HepG2 (cell line): ENCODE results near the gene DDX60. TPM values are rescaled to one million over a fixed set of nuclear protein-coding genes. Genes with fewer than 3 reads are reported as not detected.

ENCODE experiments used
- ETS1 ChIP-seq: sonication (generic); formaldehyde crosslinking; IDR thresholded peaks from 2 replicates; pipeline ENCODE4 v1.4.0; 2020; ENCODE audit warnings: missing genetic modification reagents
- FIP1L1 ChIP-seq: fragments of 200-400 bp; formaldehyde crosslinking; IDR thresholded peaks from 2 replicates; pipeline ENCODE4 v1.6.1; 2018; ENCODE audit warnings: low read depth, mild to moderate bottlenecking, low read length, moderate library complexity, borderline replicate concordance; ENCODE audit not compliant: insufficient read depth
- GABPA ChIP-seq, 2 experiments: IDR thresholded peaks; 2 replicates each; pipeline ENCODE4 v1.6.1; 2011 to 2016; ENCODE audit warnings: low read depth in 2 of 2, low read length in 1 of 2, missing biosample characterization in 1 of 2, missing genetic modification characterization in 1 of 2
- GFI1 ChIP-seq: sonication (generic); formaldehyde crosslinking; IDR thresholded peaks from 2 replicates; pipeline ENCODE4 v1.5.0; 2020; ENCODE audit warnings: missing genetic modification reagents, mild to moderate bottlenecking, borderline replicate concordance
- HNRNPL ChIP-seq: fragments of 200-400 bp; formaldehyde crosslinking; IDR thresholded peaks from 2 replicates; pipeline ENCODE4 v1.6.1; 2017; ENCODE audit warnings: mild to moderate bottlenecking, low read depth, low read length
- KLF12 ChIP-seq: sonication (generic); formaldehyde crosslinking; IDR thresholded peaks from 2 replicates; pipeline ENCODE4 v1.4.0; 2020; ENCODE audit warnings: missing genetic modification reagents, borderline replicate concordance
- MNT ChIP-seq: fragments of 450-650 bp; IDR thresholded peaks from 2 replicates; pipeline ENCODE4 v1.6.1; 2016
- NR2C2 ChIP-seq: sonication (generic); formaldehyde crosslinking; IDR thresholded peaks from 2 replicates; pipeline ENCODE4 v1.4.0; 2020; ENCODE audit warnings: missing genetic modification reagents, mild to moderate bottlenecking, moderate library complexity, borderline replicate concordance
- THAP7 ChIP-seq: sonication (generic); formaldehyde crosslinking; IDR thresholded peaks from 2 replicates; pipeline ENCODE4 v1.8.1; 2023; ENCODE audit warnings: mild to moderate bottlenecking, missing genetic modification reagents
- ZBTB43 ChIP-seq: sonication (generic); formaldehyde crosslinking; conservative IDR thresholded peaks from 2 replicates; pipeline ENCODE4 v1.4.0; 2020; ENCODE audit warnings: missing genetic modification reagents
- polyA plus RNA-seq, 8 experiments: library from polyadenylated mRNA; depleted of rRNA in 3 of 8; stranded (reverse) in 7 of 8; unstranded in 1 of 8; fragments of >200 nt; fragmentation: Illumina TruSeq in 4 of 8; extraction: Trizol in 4 of 8; gene quantifications; 2 replicates each; pipeline versions ENCODE4 v1.2.1 to v1.2.3, GENCODE V29; 2011 to 2016; ENCODE audit warnings: low read depth in 4 of 8, missing spikeins in 1 of 8, mixed read lengths in 1 of 8; ENCODE audit not compliant: insufficient read depth in 1 of 8
- total RNA-seq, 5 experiments: library from RNA; depleted of rRNA; stranded (reverse); fragments of >200 nt; fragmentation: Illumina TruSeq; extraction: Trizol; gene quantifications; 2 replicates each; pipeline ENCODE4 v1.2.3, GENCODE V29; 2016; ENCODE audit warnings: low read depth in 1 of 5

DDX60 gene
- total and polyA plus RNA-seq, 2 of the 13 experiments (the other 11 are each of a cell fraction or from before 2014, with no cell fraction given): 0.35 TPM; not detected in 1

GRCh38 chr4:168264903-168265302 is 53.6 kb downstream of the DDX60 start (continued):
- TF ChIP-seq MNT: no peak
- TF ChIP-seq HNRNPL: no peak
- TF ChIP-seq GABPA (IDR thresholded peaks at IDR 0.05; ENCODE audit: low read depth, low read length): no peak
- TF ChIP-seq GABPA (CRISPR knock-in tag; IDR thresholded peaks at IDR 0.05; ENCODE audit: low read depth): no peak
- no peak for TF ChIP-seq KLF12
- no peak for TF ChIP-seq ETS1
- no peak for TF ChIP-seq GFI1 (CRISPR knock-in tag)
- no peak for TF ChIP-seq THAP7 (CRISPR knock-in tag)
- TF ChIP-seq ZBTB43 (CRISPR knock-in tag): no peak
- no peak for TF ChIP-seq FIP1L1
- no peak for TF ChIP-seq NR2C2 (CRISPR knock-in tag)
- TF ChIP-seq, all 625 proteins: peak for 0
